ENCODE measurements around the gene UTRN.

UTRN gene

DNA sequence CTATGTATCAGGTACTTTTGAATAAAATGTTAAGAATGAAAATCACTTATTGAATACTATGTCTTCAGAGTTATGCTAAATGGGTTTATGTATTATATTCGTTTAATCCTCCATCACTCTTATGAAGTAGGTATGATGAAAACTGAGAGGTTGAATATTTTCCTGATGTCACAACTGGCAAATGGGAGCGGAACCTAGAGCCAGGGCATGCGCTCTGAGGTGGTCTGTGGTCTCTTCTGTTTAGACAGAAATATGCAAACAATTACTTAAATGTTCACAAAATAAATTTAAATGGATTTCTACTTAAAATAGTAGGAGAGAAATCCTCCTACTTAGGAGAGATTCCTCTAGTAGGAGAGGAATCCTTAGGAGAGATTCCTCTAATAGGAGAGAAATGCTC, 21.3 kb upstream of the UTRN start:
- Histone ChIP-seq H3K9me3 (no peaks in the 10 kb centered on the region), H3K4me3 (no peak overlapping the region), H3K9ac (no peak overlapping the region), H3K27me3 (no peaks in the 10 kb centered on the region), H3K36me3 (no peaks in the 10 kb centered on the region), H3K4me2 (no peak overlapping the region), H3K4me1 (no peaks in the 10 kb centered on the region), H3K27ac (no peak overlapping the region), H4K20me1 (no peaks in the 10 kb centered on the region)
- TF ChIP-seq Cebpa-rat (IDR thresholded peaks at IDR 0.05): no peak

DNA sequence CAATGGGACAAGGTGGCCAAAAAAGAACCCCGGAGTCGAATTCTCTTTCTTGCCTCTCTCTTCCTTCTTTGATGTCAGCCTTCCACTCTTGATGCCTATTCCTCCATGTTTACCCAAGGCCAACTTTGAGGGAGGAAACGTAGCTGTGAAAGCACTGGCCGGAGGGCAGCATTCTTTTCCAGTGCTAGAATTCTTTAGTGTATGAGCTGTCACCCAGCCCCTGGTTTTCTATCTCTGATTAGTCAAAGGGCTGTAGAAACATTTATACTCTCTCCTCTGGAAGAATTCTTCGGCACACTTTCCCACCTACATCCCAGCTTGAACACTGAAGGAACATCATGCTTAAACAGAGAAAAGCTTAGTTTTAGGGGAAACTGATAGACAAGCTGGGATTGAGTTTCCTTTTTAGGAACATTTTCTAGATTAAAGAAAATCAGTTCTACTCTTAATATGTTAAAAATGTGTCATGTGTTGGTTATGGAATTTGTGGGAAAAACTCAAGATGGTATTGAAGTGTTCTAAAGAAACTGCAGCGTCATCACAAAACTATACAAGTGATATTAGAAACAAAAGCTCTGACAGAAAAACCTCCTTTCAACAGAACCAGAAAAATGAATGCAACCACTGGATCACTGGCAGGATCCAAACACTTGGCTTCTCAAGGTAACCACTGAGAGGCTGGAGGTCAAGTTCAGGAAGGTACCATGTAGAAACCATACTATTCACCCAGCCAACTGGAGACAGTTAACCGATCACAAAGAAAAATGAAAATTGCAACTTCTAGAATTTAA, 20.7 kb upstream of the UTRN start:
- H3K4me3 ChIP-seq: no peak overlapping the region
- no peak overlapping the region for H3K4me2 ChIP-seq
- no peaks in the 10 kb centered on the region for H3K4me1 ChIP-seq
- TF ChIP-seq Cebpa-rat (IDR thresholded peaks at IDR 0.05): no peak
- no peak overlapping the region for H3K9ac ChIP-seq
- H3K27me3 ChIP-seq: no peaks in the 10 kb centered on the region
- H3K27ac ChIP-seq: no peak overlapping the region
- no peaks in the 10 kb centered on the region for H3K9me3 ChIP-seq
- no peaks in the 10 kb centered on the region for H3K36me3 ChIP-seq
- no peaks in the 10 kb centered on the region for H4K20me1 ChIP-seq

- Histone ChIP-seq H3K27me3 (no peaks in the 10 kb centered on the region), H3K9ac (no peak overlapping the region), H3K36me3 (no peaks in the 10 kb centered on the region), H3K4me1 (no peaks in the 10 kb centered on the region), H3K4me3 (no peak overlapping the region), H3K9me3 (no peaks in the 10 kb centered on the region), H3K27ac (no peak overlapping the region), H3K4me2 (no peak overlapping the region), H4K20me1 (no peaks in the 10 kb centered on the region)
- no peak for TF ChIP-seq Cebpa-rat (IDR thresholded peaks at IDR 0.05)
These were observed 20.1 kb upstream of the UTRN start for GRCh38 chr6:144265061-144265357.

GRCh38 chr6:144265390-144265789, 19.7 kb upstream of the UTRN start:
- no peak for TF ChIP-seq Cebpa-rat (IDR thresholded peaks at IDR 0.05)
- Histone ChIP-seq H4K20me1 (no peaks in the 10 kb centered on the region), H3K9ac (no peak overlapping the region), H3K4me3 (no peak overlapping the region), H3K27me3 (no peaks in the 10 kb centered on the region), H3K27ac (no peak overlapping the region), H3K36me3 (no peaks in the 10 kb centered on the region), H3K4me1 (no peaks in the 10 kb centered on the region), H3K9me3 (no peaks in the 10 kb centered on the region), H3K4me2 (no peak overlapping the region)

- Histone ChIP-seq H3K9me3 (peaks cover 7% of the 10 kb centered on the region; the same call in 1 of the 2 replicates), H3K4me3 (no peak overlapping the region), H3K4me1 (no peaks in the 10 kb centered on the region), H3K4me2 (no peak overlapping the region), H3K27me3 (no peaks in the 10 kb centered on the region), H3K9ac (no peak overlapping the region), H3K36me3 (no peaks in the 10 kb centered on the region), H3K27ac (no peak overlapping the region), H4K20me1 (no peaks in the 10 kb centered on the region)
- no peak for TF ChIP-seq Cebpa-rat (IDR thresholded peaks at IDR 0.05)
These were observed 19.0 kb upstream of the UTRN start for GRCh38 chr6:144266091-144266649.

DNA sequence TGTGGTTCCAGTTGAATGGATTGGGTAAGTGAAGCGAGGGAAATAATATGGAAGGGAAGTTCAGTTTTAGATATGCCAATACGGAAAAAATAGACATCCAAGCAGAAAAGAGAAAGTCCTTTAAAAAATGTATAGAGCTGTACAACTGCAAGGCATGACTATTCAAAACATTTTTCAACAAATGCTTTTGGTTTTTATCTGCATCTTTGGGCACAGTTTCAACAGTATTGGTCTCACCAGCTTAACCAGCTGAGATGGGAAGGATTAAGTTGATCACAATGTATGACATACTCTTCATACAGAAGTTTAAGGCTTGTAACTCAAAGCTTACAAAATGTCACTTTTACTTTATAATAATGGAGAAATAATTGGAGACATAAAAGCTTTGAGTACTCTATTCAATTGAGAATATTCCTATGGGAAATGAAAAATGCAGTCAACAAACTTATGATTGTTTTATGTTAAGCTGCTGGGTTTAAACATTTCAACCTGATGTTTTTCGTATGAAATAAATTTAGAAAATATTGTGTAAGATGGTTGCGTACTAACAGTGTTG, 16.3 kb upstream of the UTRN start:
- H3K36me3 ChIP-seq: no peaks in the 10 kb centered on the region
- no peaks in the 10 kb centered on the region for H3K4me1 ChIP-seq
- no peak for TF ChIP-seq Cebpa-rat (IDR thresholded peaks at IDR 0.05)
- peaks cover 15% of the 10 kb centered on the region for H3K9me3 ChIP-seq
- no peak overlapping the region for H3K9ac ChIP-seq
- no peaks in the 10 kb centered on the region for H4K20me1 ChIP-seq
- H3K4me3 ChIP-seq: no peak overlapping the region
- no peaks in the 10 kb centered on the region for H3K27me3 ChIP-seq
- no peak overlapping the region for H3K27ac ChIP-seq
- H3K4me2 ChIP-seq: no peak overlapping the region

- no peak overlapping the region for H3K4me3 ChIP-seq
- no peaks in the 10 kb centered on the region for H3K4me1 ChIP-seq
- no peak overlapping the region for H3K27ac ChIP-seq
- peaks cover under 1% of the 10 kb centered on the region; the same call in 1 of the 2 replicates for H3K27me3 ChIP-seq
- H3K9ac ChIP-seq: no peak overlapping the region
- H3K4me2 ChIP-seq: no peak overlapping the region
- no peaks in the 10 kb centered on the region for H3K36me3 ChIP-seq
- H4K20me1 ChIP-seq: no peaks in the 10 kb centered on the region
- H3K9me3 ChIP-seq: no peaks in the 10 kb centered on the region
- no peak for TF ChIP-seq Cebpa-rat (IDR thresholded peaks at IDR 0.05)
These were observed 8.0 kb upstream of the UTRN start for GRCh38 chr6:144277174-144277573.

GRCh38 chr6:144277605-144278227, 7.4 kb upstream of the UTRN start:
- H3K36me3 ChIP-seq: no peaks in the 10 kb centered on the region
- no peak overlapping the region for H3K9ac ChIP-seq
- peaks cover 5% of the 10 kb centered on the region for H3K27me3 ChIP-seq
- H4K20me1 ChIP-seq: no peaks in the 10 kb centered on the region
- H3K4me2 ChIP-seq: no peak overlapping the region
- TF ChIP-seq Cebpa-rat (IDR thresholded peaks at IDR 0.05): no peak
- H3K27ac ChIP-seq: no peak overlapping the region
- H3K4me3 ChIP-seq: no peak overlapping the region
- no peaks in the 10 kb centered on the region for H3K4me1 ChIP-seq
- no peaks in the 10 kb centered on the region for H3K9me3 ChIP-seq

GRCh38 chr6:144278659-144279314, 6.3 kb upstream of the UTRN start:
- Histone ChIP-seq H3K4me2 (no peak overlapping the region), H3K9ac (no peak overlapping the region), H3K27me3 (peaks cover 15% of the 10 kb centered on the region), H3K36me3 (no peaks in the 10 kb centered on the region), H3K9me3 (no peaks in the 10 kb centered on the region), H3K4me1 (0 out of 2 replicates have a peak, but pooled peaks cover under 1% of the 10 kb centered on the region), H4K20me1 (peaks cover 1% of the 10 kb centered on the region; the same call in 1 of the 2 replicates), H3K27ac (no peak overlapping the region), H3K4me3 (no peak overlapping the region)
- TF ChIP-seq Cebpa-rat (IDR thresholded peaks at IDR 0.05): no peak
